OCI-LY1 (cell line): ENCODE results near the gene OR51G2.

ENCODE experiments used
- H2AFZ ChIP-seq: fragments of 200-600 bp; sonication (generic), shearing (Covaris generic); 2 replicates; pipeline ENCODE4 v1.6.0; 2014; ENCODE audit warnings: antibody characterized with exemption, mild to moderate bottlenecking, low read length
- H3F3A ChIP-seq: fragments of 200-600 bp; sonication (generic), shearing (Covaris generic); 2 replicates; pipeline ENCODE4 v1.6.0; 2014; ENCODE audit warnings: mild to moderate bottlenecking, antibody characterized with exemption, low read length, moderate library complexity; ENCODE audit not compliant: insufficient read depth
- H3K27ac ChIP-seq: fragments of 200-600 bp; sonication (generic); 2 replicates; pipeline ENCODE4 v1.5.1; 2014; ENCODE audit warnings: low read length, mixed run types, mild to moderate bottlenecking, low read depth; ENCODE audit not compliant: poor library complexity, severe bottlenecking
- H3K27me3 ChIP-seq: fragments of 200-600 bp; sonication (generic); 2 replicates; pipeline ENCODE4 v1.6.0; 2014; ENCODE audit warnings: antibody characterized with exemption, mild to moderate bottlenecking, low read length, moderate library complexity; ENCODE audit not compliant: insufficient read depth
- H3K36me3 ChIP-seq: fragments of 200-600 bp; sonication (generic); 2 replicates; pipeline ENCODE4 v1.6.1; 2014; ENCODE audit warnings: mild to moderate bottlenecking, antibody characterized with exemption, low read length, moderate library complexity, mixed read lengths; ENCODE audit not compliant: insufficient read depth
- H3K4me1 ChIP-seq: fragments of 200-600 bp; sonication (generic); 2 replicates; pipeline ENCODE4 v1.5.1; 2014; ENCODE audit warnings: mild to moderate bottlenecking, low read length, moderate library complexity; ENCODE audit not compliant: insufficient read depth, severe bottlenecking
- H3K4me2 ChIP-seq: fragments of 200-600 bp; sonication (generic), shearing (Covaris generic); 2 replicates; pipeline ENCODE4 v1.6.1; 2014; ENCODE audit warnings: low read length
- H3K4me3 ChIP-seq: fragments of 200-600 bp; sonication (generic); 2 replicates; pipeline ENCODE4 v1.5.1; 2014; ENCODE audit warnings: low read length, low read depth, mild to moderate bottlenecking, mixed read lengths; ENCODE audit not compliant: poor library complexity, severe bottlenecking
- H3K79me2 ChIP-seq: fragments of 200-600 bp; shearing (Covaris generic); 2 replicates; pipeline ENCODE4 v1.6.1; 2016; ENCODE audit warnings: mixed run types, low read length, mixed read lengths; ENCODE audit not compliant: insufficient read depth
- H3K9ac ChIP-seq: fragments of 200-600 bp; sonication (generic), shearing (Covaris generic); 2 replicates; pipeline ENCODE4 v1.6.1; 2014; ENCODE audit warnings: mild to moderate bottlenecking, low read length, mixed read lengths
- H3K9me2 ChIP-seq: fragments of 200-600 bp; sonication (generic), shearing (Covaris generic); 2 replicates; pipeline ENCODE4 v1.6.1; 2014; ENCODE audit warnings: low read depth, mild to moderate bottlenecking, low read length, mixed read lengths
- H3K9me3 ChIP-seq: fragments of 200-600 bp; shearing (Covaris generic); 2 replicates; pipeline ENCODE4 v1.6.1; 2014; ENCODE audit warnings: low read length, mixed read lengths
- H4K20me1 ChIP-seq: fragments of 200-600 bp; sonication (generic), shearing (Covaris generic); 2 replicates; pipeline ENCODE4 v1.6.0; 2016; ENCODE audit warnings: mild to moderate bottlenecking, low read length; ENCODE audit not compliant: insufficient read depth
- EZH2 ChIP-seq: fragments of 200-600 bp; sonication (generic), shearing (Covaris generic); IDR thresholded peaks from 2 replicates; pipeline ENCODE4 v1.8.0; 2017; ENCODE audit warnings: borderline replicate concordance, mixed run types, mild to moderate bottlenecking, antibody characterized with exemption, low read length, moderate library complexity, mixed read lengths
- TF ChIP-seq, protein P1 (sequence below): fragments of 200-600 bp; sonication (generic), shearing (Covaris generic); IDR thresholded peaks from 2 replicates; pipeline ENCODE4 v1.5.1; 2017; ENCODE audit warnings: mild to moderate bottlenecking, antibody characterized with exemption, low read length, moderate library complexity, mixed read lengths

Gene OR51G2

DNA sequence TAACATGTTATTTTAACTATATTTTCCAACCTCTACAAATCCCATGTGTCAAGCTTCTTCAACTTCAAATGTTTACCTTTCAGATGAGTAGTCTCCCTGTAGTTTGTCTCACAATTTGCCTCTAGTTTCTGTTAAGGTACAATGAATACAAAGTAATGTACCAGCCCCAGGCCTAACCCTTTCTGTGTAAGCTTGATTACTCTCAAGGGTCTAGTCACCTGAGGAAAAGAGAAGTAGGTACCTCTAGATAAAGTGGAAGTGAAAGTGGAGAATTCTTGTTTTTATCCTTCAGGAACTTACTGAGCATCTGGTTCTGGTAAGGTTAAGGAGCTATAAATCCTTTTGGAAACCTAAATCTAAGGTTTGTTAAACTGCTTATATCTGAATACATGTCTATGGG is 15.7 kb downstream of the OR51G2 start, which contains the start of gene OR51A7:
OR51A7 (plus strand) TSS at position 300 of the 400 bp plus-strand sequence. CDS start 3,587 bp downstream, outside the sequence.
- Histone ChIP-seq H3K4me3 (no peak within 1 kb of the TSS), H3K4me2 (no peak within 1 kb of the TSS), H3K4me1 (no peaks in the 10 kb centered on the region), H3K27me3 (no peaks in the 10 kb centered on the region; the same call in 1 of the 2 replicates), H3K9me3 (no peaks in the 10 kb centered on the region), H4K20me1 (no peaks in the 10 kb centered on the region), H3K36me3 (no peaks in the 10 kb centered on the region), H3K79me2 (no peaks in the 10 kb centered on the region), H3K9ac (no peak within 1 kb of the TSS), H3F3A (no peaks in the 10 kb centered on the region), H2AFZ (no peak within 1 kb of the TSS), H3K9me2 (no peaks in the 10 kb centered on the region), H3K27ac (no peak within 1 kb of the TSS)
- TF ChIP-seq EZH2 = no peak
- TF ChIP-seq, protein P1, sequence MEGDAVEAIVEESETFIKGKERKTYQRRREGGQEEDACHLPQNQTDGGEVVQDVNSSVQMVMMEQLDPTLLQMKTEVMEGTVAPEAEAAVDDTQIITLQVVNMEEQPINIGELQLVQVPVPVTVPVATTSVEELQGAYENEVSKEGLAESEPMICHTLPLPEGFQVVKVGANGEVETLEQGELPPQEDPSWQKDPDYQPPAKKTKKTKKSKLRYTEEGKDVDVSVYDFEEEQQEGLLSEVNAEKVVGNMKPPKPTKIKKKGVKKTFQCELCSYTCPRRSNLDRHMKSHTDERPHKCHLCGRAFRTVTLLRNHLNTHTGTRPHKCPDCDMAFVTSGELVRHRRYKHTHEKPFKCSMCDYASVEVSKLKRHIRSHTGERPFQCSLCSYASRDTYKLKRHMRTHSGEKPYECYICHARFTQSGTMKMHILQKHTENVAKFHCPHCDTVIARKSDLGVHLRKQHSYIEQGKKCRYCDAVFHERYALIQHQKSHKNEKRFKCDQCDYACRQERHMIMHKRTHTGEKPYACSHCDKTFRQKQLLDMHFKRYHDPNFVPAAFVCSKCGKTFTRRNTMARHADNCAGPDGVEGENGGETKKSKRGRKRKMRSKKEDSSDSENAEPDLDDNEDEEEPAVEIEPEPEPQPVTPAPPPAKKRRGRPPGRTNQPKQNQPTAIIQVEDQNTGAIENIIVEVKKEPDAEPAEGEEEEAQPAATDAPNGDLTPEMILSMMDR = no peak

DNA sequence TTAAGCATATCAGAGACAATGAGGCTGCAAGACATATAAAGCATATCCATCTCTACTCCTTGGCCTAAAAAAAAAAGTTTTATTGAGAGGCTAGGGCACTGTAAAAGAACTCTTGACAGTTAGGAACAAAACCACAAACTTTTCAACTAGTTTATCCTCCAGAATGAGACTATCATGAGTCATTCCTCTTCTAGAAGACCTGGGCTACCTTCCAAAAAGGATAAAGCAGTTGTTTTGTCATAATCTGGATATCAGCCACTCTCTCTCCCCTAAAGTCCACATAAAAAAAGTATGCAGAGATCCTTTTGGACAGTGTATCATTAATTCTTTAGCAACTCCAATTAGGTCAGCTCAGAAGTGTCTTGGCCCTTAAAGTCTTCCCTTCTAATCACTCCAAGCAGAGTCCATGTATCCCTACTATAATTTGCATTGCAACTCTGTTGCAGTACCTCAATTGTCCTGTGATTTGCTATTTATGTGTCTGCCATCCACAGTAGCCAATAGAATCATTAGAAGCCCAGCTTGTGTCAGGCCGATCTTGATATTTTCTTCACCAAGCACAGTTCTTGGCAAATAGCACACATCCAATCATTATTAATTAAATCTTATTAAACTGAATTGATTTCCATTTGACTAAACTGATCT is 27.0 kb downstream of the OR51G2 start:
- H3K79me2 ChIP-seq = no peaks in the 10 kb centered on the region
- H3K4me2 ChIP-seq = no peak overlapping the region
- H3K27ac ChIP-seq = no peak overlapping the region
- no peaks in the 10 kb centered on the region for H3F3A ChIP-seq
- H4K20me1 ChIP-seq = no peaks in the 10 kb centered on the region
- H2AFZ ChIP-seq = no peak overlapping the region
- no peak overlapping the region for H3K9ac ChIP-seq
- H3K36me3 ChIP-seq = no peaks in the 10 kb centered on the region
- no peaks in the 10 kb centered on the region for H3K27me3 ChIP-seq
- H3K4me3 ChIP-seq = no peak overlapping the region
- TF ChIP-seq, protein P1 = no peak
- no peak for TF ChIP-seq EZH2
- no peaks in the 10 kb centered on the region for H3K4me1 ChIP-seq
- no peaks in the 10 kb centered on the region for H3K9me2 ChIP-seq
- no peaks in the 10 kb centered on the region for H3K9me3 ChIP-seq

DNA sequence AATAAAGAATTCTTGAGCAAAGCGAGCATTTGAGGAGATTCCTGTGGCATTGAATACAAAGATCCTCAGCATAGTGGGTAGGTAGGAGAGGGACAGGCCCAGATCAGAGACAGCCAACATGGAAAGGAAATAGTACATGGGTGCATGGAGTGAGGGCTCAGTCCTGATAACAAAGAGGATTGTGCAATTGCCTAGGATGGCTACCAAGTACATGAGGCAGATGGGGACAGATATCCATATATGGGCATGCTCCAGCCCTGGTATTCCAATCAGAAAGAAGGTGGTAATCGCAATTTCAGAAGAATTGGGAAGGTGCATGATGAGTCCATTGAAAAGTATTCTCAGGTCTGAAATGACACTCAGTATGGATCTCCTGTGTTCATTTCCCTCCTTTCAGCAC is 28.9 kb downstream of the OR51G2 start:
- H3K4me3 ChIP-seq = no peak overlapping the region
- no peak overlapping the region for H3K9ac ChIP-seq
- H3K9me3 ChIP-seq = no peaks in the 10 kb centered on the region
- no peaks in the 10 kb centered on the region for H4K20me1 ChIP-seq
- no peak for TF ChIP-seq EZH2
- TF ChIP-seq, protein P1 = no peak
- no peak overlapping the region for H3K4me2 ChIP-seq
- no peaks in the 10 kb centered on the region for H3K79me2 ChIP-seq
- no peaks in the 10 kb centered on the region for H3K36me3 ChIP-seq
- H2AFZ ChIP-seq = no peak overlapping the region
- H3K27ac ChIP-seq = no peak overlapping the region
- no peaks in the 10 kb centered on the region for H3K4me1 ChIP-seq
- no peaks in the 10 kb centered on the region for H3F3A ChIP-seq
- H3K27me3 ChIP-seq = no peaks in the 10 kb centered on the region
- no peaks in the 10 kb centered on the region for H3K9me2 ChIP-seq
